NCI-H187 (cell line): ENCODE data around the gene PICK1.
"Not testable (repeated sequence)": the region's sequence is repeated elsewhere in the genome, so short reads cannot be mapped to it uniquely, and the experiment has no call there.

Source experiments
- DNase-seq, 2 experiments: peaks; one replicate each; lab custom pipeline; 2025; lab: John Stamatoyannopoulos, UW

The PICK1 gene

GRCh38 chr22:38030311-38031133 is 26.7 kb upstream of the PICK1 start:
- no peak for DNase-seq

GRCh38 chr22:38031491-38031890 is 25.7 kb upstream of the PICK1 start:
- DNase-seq, result no peak

- DNase-seq, result no peak
These were observed 24.3 kb upstream of the PICK1 start for GRCh38 chr22:38032681-38033521.

- DNase-seq, result no peak
These were observed 23.5 kb upstream of the PICK1 start for GRCh38 chr22:38033522-38034277.

DNA sequence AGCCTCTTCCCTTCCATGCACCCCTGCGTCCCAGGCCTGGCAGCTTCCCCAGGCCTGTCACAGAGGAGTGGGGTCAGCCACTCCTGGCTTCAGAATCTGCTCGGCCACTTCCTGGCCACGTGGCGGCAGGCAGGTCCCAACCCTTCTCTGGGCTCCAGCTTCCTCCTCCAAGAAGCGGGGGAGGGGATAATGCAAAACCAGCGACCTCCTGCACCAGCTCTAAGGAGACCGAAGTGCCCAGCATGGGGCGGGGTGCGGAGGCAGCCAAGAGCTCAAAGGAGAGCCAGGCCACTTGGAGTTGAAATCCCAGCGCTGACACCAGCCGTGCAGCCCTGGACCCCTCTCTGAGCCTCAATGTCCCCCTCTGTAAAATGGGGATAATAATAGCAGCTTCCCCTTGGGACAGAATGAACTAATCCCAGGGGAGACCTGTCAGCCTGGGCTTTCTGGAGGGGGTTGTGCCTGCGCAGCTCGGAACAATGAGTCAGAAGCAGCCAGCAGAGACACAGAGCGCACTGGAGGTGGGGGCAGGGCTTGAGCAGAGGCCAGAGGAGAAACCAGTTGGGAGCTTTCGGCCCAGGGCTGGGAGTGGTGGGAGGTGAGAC is 22.8 kb upstream of the PICK1 start:
- DNase-seq, result no peak

GRCh38 chr22:38034884-38035529 is 22.2 kb upstream of the PICK1 start:
- no peak for DNase-seq

DNA sequence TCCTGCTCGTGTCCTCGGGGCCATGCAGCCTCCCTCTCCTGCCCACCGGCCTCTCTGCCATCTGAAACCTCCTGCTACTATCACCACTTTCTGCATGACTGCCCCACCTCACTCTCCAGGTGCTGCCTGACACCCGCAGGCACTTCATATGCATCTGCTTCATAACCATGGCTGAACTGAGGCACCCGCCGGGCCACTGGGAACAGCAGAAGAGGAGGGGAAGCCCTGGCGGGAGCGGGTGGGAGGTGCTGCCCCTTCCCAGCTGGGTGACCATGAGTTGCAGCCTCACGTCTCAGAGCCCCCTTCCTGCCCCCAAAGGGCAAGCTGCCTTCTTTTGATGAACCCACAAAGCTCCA is 21.7 kb upstream of the PICK1 start:
- DNase-seq, result no peak

DNA sequence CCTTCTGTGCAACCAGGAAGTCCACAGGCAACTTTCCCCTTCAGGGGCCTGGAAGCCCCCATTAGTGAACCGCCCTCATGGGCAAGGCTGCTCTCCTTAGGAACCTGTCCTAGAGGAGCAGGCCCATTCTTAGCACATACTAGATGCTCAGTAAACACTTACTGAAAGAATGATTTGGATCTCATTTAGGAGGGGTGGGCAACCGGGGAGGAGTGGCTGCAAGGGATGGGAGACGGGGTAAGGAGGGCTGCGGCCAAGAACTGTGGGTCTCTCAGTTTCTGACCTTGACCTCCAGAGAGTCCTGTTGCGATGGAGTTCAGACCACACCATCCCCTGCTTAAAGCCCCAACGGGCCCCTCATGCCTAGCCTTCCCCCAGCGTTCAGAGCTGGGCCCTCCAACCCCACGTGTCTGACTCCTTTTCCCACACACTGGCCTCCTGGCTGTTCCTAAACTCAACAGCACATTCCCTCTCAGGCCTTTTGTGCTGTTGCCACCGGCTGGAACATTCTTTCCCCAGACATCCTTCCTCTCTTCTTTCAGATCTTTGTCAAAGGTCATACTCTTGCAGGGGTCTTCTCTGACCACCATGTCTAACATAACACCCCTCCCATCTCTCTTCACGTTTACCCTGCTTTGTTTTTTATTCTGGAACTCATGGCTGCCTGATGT is 20.7 kb upstream of the PICK1 start:
- no peak for DNase-seq

GRCh38 chr22:38037367-38038150 is 19.6 kb upstream of the PICK1 start:
- not testable (repeated sequence) for DNase-seq

DNA sequence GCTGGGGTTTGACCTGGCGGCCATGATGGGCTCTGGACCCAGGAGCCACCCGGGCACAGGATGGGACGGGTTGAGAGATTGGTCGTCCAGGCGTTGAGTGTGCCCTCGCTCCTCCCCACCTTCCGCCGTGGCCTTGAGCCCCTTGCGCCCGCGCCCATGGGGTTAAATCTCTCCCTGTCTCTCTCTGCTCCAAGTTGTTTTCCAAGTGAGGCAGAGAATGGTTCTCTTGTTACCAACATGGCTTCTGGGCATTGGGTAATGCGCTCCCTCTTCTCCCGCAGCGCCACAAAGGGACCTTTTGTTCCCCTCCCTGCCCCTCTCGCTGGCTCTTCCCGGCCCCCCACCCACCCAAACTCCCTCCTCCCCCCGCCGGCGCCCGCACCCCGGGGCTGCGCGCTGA is 18.8 kb upstream of the PICK1 start:
- no peak for DNase-seq

DNA sequence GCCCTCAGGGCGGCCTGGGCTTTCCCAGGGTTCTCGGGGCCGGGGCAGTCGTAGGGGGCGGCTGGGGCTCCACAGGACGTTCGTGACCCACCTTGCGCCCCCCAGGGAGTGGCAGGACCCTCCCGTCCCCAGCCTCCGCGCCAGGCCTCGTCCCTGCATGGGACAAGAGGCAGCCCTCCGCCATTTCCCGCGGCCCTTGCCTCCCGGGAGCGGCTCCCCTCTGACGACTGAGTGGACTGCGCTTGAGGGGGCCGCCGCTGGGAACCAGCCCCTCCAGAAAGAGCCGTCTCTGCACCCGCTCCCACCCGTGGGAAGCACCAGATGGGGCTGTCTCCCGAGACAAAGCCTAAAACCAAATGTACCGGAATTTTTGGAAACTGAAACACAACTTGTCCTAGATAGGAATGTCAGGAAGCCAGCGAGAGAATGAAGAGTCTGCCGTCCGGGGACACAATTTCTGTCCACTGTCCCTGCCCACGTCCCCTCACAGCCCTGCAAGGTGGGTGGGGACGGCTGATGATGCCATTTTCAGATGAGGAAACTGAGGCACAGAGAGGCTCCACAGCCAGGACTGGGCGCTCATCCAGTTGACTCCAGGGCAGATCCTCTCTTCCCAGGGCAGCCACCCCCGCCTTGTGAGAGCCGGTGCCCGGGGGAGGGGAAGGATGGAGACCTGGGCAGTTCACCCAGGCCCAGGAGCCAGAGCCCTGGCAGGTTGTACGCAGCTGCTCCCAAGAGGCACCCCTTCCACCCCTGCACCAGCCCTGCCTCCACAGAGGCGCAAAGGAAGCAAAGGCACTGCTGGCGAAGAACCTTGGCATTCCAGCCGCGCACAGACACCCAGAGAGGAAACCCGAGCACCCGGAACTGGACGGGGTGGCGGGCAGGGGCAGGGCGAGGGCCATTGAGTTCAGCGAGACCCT is 18.1 kb upstream of the PICK1 start:
- DNase-seq, result no peak

DNA sequence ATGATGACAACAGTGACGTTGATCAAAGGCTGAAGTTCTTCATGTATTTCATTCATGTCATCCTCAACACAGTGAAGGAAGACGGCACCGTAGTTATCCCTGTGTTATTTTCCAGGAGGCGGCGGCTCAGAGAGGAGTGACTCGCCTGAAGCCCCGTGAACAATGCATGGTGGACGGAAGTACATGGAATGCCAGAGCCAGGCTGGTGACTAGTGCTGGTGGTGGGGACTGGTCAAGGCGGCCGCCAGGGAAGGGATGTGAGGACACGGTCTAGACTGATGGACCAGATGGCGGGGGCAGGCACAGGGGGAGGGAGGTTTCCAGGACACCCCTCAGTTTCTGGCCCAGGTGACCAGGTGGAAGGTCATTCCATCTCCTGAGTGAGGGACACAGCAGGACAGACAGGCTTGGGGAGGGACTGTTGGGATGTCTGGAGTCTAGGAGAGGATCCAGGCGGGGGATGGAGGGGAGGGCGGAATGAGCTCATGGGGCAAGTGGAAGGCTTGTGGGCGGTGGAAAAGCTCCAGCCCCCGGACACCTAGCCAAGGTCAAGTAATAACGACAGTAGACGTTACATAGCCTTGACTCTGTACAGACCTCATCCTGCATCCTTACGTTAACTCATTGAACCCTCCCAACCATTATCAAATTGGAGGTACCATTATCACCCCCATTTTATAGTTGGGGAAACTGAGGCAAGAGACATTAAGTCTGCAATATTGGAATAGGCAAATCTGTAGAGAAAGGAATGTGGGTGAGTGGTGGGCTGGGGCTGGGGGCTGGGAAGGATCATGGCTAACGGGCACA is 16.0 kb upstream of the PICK1 start:
- no peak for DNase-seq

DNA sequence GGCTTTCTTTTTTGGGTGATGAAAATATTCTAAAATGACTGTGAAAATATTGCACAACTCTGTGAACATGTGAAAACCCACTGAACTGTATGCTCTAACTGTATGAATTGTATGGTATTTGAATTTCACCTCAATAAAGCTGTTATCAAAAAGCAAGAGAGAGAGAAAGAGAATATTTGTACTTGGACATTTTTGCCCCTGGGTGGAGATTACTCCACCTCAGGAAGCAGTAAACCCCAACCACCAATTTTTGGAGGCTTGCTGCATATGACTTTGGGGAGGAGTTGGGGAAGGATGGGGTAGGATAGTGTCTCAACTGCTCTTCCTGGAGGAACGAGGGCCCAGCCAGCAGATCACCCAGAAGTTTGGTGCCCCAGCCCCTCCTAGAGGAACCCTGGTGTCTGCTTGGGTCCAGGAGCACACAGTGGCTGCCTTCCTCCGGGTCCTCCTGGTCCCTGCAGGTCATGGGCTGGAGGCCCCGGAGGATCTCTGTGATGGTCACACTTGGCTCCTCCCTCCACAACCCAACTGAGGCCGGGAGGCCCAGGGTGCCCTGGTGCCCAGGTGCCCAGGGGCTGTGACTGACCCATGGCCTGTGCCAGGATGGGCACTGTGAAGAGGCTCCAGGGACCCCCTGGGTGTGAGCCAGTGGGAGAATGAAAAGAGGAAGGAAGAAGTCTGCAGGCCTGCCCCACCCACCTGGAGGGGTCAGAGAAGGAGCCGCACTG is 15.3 kb upstream of the PICK1 start:
- DNase-seq, result no peak

DNA sequence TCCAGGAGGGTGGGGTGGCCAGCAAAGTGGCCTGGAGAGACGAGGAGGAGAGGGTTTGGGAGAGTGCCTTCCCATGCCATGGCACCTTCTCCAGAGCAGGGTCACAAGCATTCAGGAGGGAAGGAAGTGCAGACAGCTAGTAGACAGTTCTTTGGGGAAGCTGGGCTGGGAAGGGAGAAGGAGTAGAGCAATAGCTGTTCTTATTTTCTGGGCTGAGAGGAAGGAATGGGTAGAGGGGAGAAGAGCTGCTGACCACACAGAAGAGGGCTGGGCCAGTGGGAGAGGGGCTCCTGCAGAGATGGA is 14.8 kb upstream of the PICK1 start:
- DNase-seq, result no peak

- DNase-seq, result no peak
These were observed 13.8 kb upstream of the PICK1 start for GRCh38 chr22:38043151-38044039.

DNA sequence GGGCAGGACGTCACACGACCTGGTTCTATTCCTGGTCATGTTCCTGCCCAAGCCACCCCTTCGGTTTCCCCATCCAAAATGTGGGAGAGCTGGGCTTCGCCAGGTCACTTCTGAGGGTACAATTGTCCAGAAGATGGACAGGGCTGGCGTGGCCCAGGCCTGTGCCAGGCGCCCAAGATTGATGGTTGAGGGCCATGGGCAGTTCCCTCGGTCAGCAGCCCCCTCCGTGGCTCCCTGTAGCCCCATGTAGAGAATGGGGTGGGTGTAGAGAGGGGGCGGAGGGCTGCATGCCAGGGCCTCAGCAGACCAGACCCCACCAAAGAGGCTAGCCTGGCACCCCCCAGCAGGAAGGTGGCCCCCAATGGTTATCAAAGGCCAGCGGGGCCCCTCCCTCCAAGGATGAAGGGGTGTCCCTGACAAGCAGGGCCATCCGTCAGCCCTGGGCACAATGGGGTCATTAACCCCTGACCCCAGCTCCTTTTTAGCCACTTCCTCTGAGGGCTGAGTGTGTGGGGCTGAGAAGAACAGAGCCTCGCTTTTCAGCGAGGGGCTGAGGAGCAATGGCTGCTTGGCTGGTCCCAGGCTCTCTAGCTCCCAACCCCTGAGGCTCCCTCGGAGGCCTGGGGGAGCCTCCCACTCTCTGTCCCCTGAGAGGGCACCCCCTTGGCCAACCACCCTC is 11.0 kb upstream of the PICK1 start:
- DNase-seq, result no peak
